Measurements from ENCODE around the gene HP.
"Not testable (repeated sequence)": the region's sequence is repeated elsewhere in the genome, so short reads cannot be mapped to it uniquely, and the experiment has no call there.

The HP gene

GRCh38 chr16:72064361-72064894 lies 10.1 kb downstream of the HP start:
- DNase-seq (ENCODE audit: low spot score): no peak
- CTCF ChIA-PET: no interaction called here
- POLR2A ChIA-PET (ENCODE audit: low non-redundant PET): no interaction called here
- H3K27ac ChIP-seq: no peak overlapping the region
- TF ChIP-seq, protein P1, sequence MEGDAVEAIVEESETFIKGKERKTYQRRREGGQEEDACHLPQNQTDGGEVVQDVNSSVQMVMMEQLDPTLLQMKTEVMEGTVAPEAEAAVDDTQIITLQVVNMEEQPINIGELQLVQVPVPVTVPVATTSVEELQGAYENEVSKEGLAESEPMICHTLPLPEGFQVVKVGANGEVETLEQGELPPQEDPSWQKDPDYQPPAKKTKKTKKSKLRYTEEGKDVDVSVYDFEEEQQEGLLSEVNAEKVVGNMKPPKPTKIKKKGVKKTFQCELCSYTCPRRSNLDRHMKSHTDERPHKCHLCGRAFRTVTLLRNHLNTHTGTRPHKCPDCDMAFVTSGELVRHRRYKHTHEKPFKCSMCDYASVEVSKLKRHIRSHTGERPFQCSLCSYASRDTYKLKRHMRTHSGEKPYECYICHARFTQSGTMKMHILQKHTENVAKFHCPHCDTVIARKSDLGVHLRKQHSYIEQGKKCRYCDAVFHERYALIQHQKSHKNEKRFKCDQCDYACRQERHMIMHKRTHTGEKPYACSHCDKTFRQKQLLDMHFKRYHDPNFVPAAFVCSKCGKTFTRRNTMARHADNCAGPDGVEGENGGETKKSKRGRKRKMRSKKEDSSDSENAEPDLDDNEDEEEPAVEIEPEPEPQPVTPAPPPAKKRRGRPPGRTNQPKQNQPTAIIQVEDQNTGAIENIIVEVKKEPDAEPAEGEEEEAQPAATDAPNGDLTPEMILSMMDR (conservative IDR thresholded peaks at IDR 0.05; ENCODE audit: low read depth): no peak

- TF ChIP-seq, protein P1 (conservative IDR thresholded peaks at IDR 0.05; ENCODE audit: low read depth): peak; percentile 67
- CTCF ChIA-PET: interaction anchor here (0.6 to 1.1 kb wide), 8 partner anchors 9 to 1183 kb away, joined by 3 to 6 read pairs (median 3); no protein-coding TSS in a partner anchor
- H3K27ac ChIP-seq: no peak overlapping the region
- peak; percentile 36 for DNase-seq (ENCODE audit: low spot score)
- POLR2A ChIA-PET (ENCODE audit: low non-redundant PET): no interaction called here
These were observed 12.4 kb downstream of the HP start for GRCh38 chr16:72066747-72067146.

GRCh38 chr16:72068930-72069329 lies 14.6 kb downstream of the HP start:
- ChIA-PET CTCF (interaction anchor here (1.6 kb wide), 1 partner anchor 24 kb away, joined by 9 read pairs; the partner anchor contains the start of genes DHX38 and TXNL4B), POLR2A (ENCODE audit: low non-redundant PET) (no interaction called here)
- DNase-seq (ENCODE audit: low spot score): no peak
- TF ChIP-seq, protein P1 (conservative IDR thresholded peaks at IDR 0.05; ENCODE audit: low read depth): no peak
- H3K27ac ChIP-seq: no peak overlapping the region

GRCh38 chr16:72072514-72073342 lies 18.4 kb downstream of the HP start:
- H3K27ac ChIP-seq: no peak overlapping the region
- TF ChIP-seq, protein P1 (conservative IDR thresholded peaks at IDR 0.05; ENCODE audit: low read depth): no peak
- ChIA-PET CTCF (interaction anchor here (0.6 kb wide), 2 partner anchors 98 to 413 kb away, joined by 3 to 6 read pairs; no protein-coding TSS in a partner anchor), POLR2A (ENCODE audit: low non-redundant PET) (no interaction called here)
- DNase-seq (ENCODE audit: low spot score): no peak

- no peak overlapping the region for H3K27ac ChIP-seq
- CTCF ChIA-PET: no interaction called here
- TF ChIP-seq, protein P1 (conservative IDR thresholded peaks at IDR 0.05; ENCODE audit: low read depth): no peak
- POLR2A ChIA-PET (ENCODE audit: low non-redundant PET): no interaction called here
- no peak for DNase-seq (ENCODE audit: low spot score)
These were observed 19.4 kb downstream of the HP start for GRCh38 chr16:72073560-72074230.

DNA sequence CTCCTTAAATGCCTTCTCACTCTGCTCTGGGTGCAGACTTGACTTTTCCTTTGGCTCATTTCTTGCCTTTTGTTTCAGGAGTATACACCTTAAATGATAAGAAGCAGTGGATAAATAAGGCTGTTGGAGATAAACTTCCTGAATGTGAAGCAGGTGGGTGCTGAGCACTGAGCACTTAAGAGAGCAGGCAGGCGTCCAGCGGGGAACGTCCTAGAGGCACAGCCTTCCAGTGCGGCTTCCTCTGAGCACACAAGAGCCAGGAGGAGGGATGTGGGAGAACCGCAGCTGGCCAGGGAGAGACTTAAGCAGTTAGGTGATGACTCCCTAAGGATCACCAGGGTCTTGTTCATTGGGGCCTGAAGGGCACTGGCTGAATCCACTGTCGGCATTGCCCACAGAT lies 20.8 kb downstream of the HP start:
- CTCF ChIA-PET; POLR2A ChIA-PET (ENCODE audit: low non-redundant PET); H3K27ac ChIP-seq; DNase-seq (ENCODE audit: low spot score): not testable (repeated sequence)

- H3K27ac ChIP-seq; POLR2A ChIA-PET (ENCODE audit: low non-redundant PET); CTCF ChIA-PET: not testable (repeated sequence)
These were observed 22.8 kb downstream of the HP start for GRCh38 chr16:72076991-72077706.

More at GRCh38 chr16:72076991-72077706, 22.8 kb downstream of the HP start:
- not testable (repeated sequence) for DNase-seq (ENCODE audit: low spot score)
